Ishikawa (cell line): ENCODE results near the gene SRSF2.

Experiments used
- CEBPB ChIP-seq: IDR thresholded peaks from 2 replicates; pipeline ENCODE4 v1.6.1; 2012
- CREB1 ChIP-seq: IDR thresholded peaks from 2 replicates; pipeline ENCODE4 v1.6.1; 2012; ENCODE audit warnings: low read depth
- EGR1 ChIP-seq: IDR thresholded peaks from 2 replicates; pipeline ENCODE4 v1.6.1; 2012
- EP300 ChIP-seq: IDR thresholded peaks from 2 replicates; pipeline ENCODE4 v1.6.1; 2012; ENCODE audit warnings: borderline replicate concordance
- FOXM1 ChIP-seq: IDR thresholded peaks from 2 replicates; pipeline ENCODE4 v1.6.1; 2012; ENCODE audit warnings: low read depth, borderline replicate concordance
- MAX ChIP-seq: IDR thresholded peaks from 2 replicates; pipeline ENCODE4 v1.6.1; 2012
- NFIC ChIP-seq: IDR thresholded peaks from 2 replicates; pipeline ENCODE4 v1.6.1; 2012
- RAD21 ChIP-seq: IDR thresholded peaks from 2 replicates; pipeline ENCODE4 v1.6.1; 2012; ENCODE audit warnings: low read depth
- REST ChIP-seq: IDR thresholded peaks from 2 replicates; pipeline ENCODE4 v1.6.1; 2012; ENCODE audit warnings: low read depth, mild to moderate bottlenecking
- TAF1 ChIP-seq: IDR thresholded peaks from 2 replicates; pipeline ENCODE4 v1.6.1; 2012; ENCODE audit warnings: low read depth, mild to moderate bottlenecking
- TCF12 ChIP-seq: IDR thresholded peaks from 2 replicates; pipeline ENCODE4 v1.6.1; 2012; ENCODE audit warnings: low read depth
- TEAD4 ChIP-seq: IDR thresholded peaks from 2 replicates; pipeline ENCODE4 v1.6.1; 2012
- YY1 ChIP-seq: IDR thresholded peaks from 2 replicates; pipeline ENCODE4 v1.6.1; 2012; ENCODE audit warnings: low read depth
- ZBTB7A ChIP-seq: IDR thresholded peaks from 2 replicates; pipeline ENCODE4 v1.6.1; 2012; ENCODE audit warnings: low read depth
- TF ChIP-seq, protein P1 (sequence below): IDR thresholded peaks from 2 replicates; pipeline ENCODE4 v1.6.1; 2012

Gene SRSF2

GRCh38 chr17:76718516-76718915 is 18.6 kb downstream of the SRSF2 start:
- TF ChIP-seq YY1 (no peak), RAD21 (no peak), ZBTB7A (no peak), EP300 (no peak), TCF12 (no peak), MAX (no peak), CREB1 (no peak), TEAD4 (no peak), REST (no peak), FOXM1 (no peak), EGR1 (no peak), TAF1 (no peak), NFIC (no peak), CEBPB (no peak)
- TF ChIP-seq, protein P1, sequence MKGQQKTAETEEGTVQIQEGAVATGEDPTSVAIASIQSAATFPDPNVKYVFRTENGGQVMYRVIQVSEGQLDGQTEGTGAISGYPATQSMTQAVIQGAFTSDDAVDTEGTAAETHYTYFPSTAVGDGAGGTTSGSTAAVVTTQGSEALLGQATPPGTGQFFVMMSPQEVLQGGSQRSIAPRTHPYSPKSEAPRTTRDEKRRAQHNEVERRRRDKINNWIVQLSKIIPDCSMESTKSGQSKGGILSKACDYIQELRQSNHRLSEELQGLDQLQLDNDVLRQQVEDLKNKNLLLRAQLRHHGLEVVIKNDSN: no peak

DNA sequence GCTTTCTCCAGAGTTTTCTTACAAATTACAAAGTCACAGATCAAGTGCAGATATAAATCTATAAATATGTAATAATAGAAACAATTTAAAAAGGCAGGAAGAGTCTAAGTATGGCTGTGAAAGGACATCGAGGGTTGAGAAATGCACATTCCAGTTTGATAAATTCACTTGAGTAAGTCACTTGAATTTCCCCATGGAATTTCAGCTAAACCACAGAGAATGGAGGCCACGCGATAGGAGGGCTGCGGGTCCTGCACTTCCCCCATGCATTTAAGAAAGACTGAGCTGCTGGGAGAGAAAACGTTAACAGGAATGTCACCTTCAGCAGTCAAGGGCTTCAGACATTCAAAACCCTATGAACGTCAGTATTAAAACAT is 20.3 kb downstream of the SRSF2 start:
- TF ChIP-seq TCF12: no peak
- no peak for TF ChIP-seq RAD21
- no peak for TF ChIP-seq CEBPB
- TF ChIP-seq YY1: no peak
- TF ChIP-seq TEAD4: no peak
- TF ChIP-seq TAF1: no peak
- TF ChIP-seq REST: no peak
- TF ChIP-seq, protein P1: no peak
- no peak for TF ChIP-seq CREB1
- no peak for TF ChIP-seq FOXM1
- no peak for TF ChIP-seq MAX
- TF ChIP-seq NFIC: no peak
- TF ChIP-seq EP300: no peak
- no peak for TF ChIP-seq ZBTB7A
- no peak for TF ChIP-seq EGR1

- TF ChIP-seq EGR1: no peak
- TF ChIP-seq MAX: no peak
- TF ChIP-seq REST: no peak
- TF ChIP-seq ZBTB7A: no peak
- no peak for TF ChIP-seq TAF1
- TF ChIP-seq TEAD4: no peak
- no peak for TF ChIP-seq FOXM1
- no peak for TF ChIP-seq CEBPB
- TF ChIP-seq CREB1: no peak
- no peak for TF ChIP-seq NFIC
- TF ChIP-seq, protein P1: no peak
- TF ChIP-seq EP300: no peak
- TF ChIP-seq RAD21: no peak
- no peak for TF ChIP-seq TCF12
These were observed 20.8 kb downstream of the SRSF2 start for GRCh38 chr17:76716146-76716838.
